ENCODE data around the gene SPEM2.

Gene SPEM2

GRCh38 chr17:7383742-7384488 is 41.5 kb upstream of the SPEM2 start:
- in situ Hi-C loops (cut with MboI; ENCODE audit: low pct_unique_long_range_greater_than_20kb, low sequenced_read_pairs, unreplicated experiment): no loop called here
- peak; percentile 94 for DNase-seq (ENCODE audit: low spot score)
- TF ChIP-seq CTCF (IDR thresholded peaks at IDR 0.05; ENCODE audit: extremely low read depth, insufficient read depth, missing control alignments): no peak

- TF ChIP-seq CTCF (IDR thresholded peaks at IDR 0.05; ENCODE audit: extremely low read depth, insufficient read depth, missing control alignments): no peak
- in situ Hi-C loops (cut with MboI; ENCODE audit: low pct_unique_long_range_greater_than_20kb, low sequenced_read_pairs, unreplicated experiment): no loop called here
- no peak for DNase-seq (ENCODE audit: low spot score)
Measured at GRCh38 chr17:7384489-7385081, 40.8 kb upstream of the SPEM2 start.

DNA sequence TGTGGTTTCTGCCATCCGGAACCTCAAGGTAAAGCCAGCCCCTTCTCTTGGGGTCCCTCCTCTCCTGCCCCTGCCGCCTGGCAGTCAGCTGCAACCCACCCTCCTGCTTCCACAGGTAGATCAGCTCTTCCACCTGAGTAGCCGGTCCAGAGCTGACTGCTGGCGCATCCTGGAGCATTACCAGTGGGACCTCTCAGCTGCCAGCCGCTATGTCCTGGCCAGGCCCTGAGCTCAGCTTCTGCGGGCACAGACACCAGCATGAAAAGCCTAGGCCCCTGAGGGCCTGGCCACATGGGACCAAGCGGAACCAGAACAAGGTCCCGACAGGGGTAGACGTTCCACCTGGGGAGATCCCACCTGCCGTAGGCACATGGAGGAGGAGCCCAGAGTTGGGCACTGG is 36.6 kb upstream of the SPEM2 start:
- in situ Hi-C loops (cut with MboI; ENCODE audit: low pct_unique_long_range_greater_than_20kb, low sequenced_read_pairs, unreplicated experiment): no loop called here
- no peak for DNase-seq (ENCODE audit: low spot score)
- no peak for TF ChIP-seq CTCF (IDR thresholded peaks at IDR 0.05; ENCODE audit: extremely low read depth, insufficient read depth, missing control alignments)

GRCh38 chr17:7389924-7390910 is 35.2 kb upstream of the SPEM2 start:
- DNase-seq (ENCODE audit: low spot score): no peak
- TF ChIP-seq CTCF (IDR thresholded peaks at IDR 0.05; ENCODE audit: extremely low read depth, insufficient read depth, missing control alignments): no peak
- in situ Hi-C loops (cut with MboI; ENCODE audit: low pct_unique_long_range_greater_than_20kb, low sequenced_read_pairs, unreplicated experiment): no loop called here

- in situ Hi-C loops (cut with MboI; ENCODE audit: low pct_unique_long_range_greater_than_20kb, low sequenced_read_pairs, unreplicated experiment): no loop called here
- TF ChIP-seq CTCF (IDR thresholded peaks at IDR 0.05; ENCODE audit: extremely low read depth, insufficient read depth, missing control alignments): no peak
- no peak for DNase-seq (ENCODE audit: low spot score)
Measured at GRCh38 chr17:7391307-7391706, 34.1 kb upstream of the SPEM2 start.

Measured in GM13977 (cell line).